ENCODE results near the gene PLAGL1.

The PLAGL1 gene

GRCh38 chr6:144023216-144023615, 15.2 kb upstream of the PLAGL1 start:
- Histone ChIP-seq H2AFZ (ENCODE audit: low read length) (no peak overlapping the region), H3K9me2 (ENCODE audit: low read depth, low read length) (no peaks in the 10 kb centered on the region), H3K4me1 (ENCODE audit: insufficient read depth, low read length, severe bottlenecking) (no peaks in the 10 kb centered on the region), H3F3A (ENCODE audit: insufficient read depth, low read length) (no peaks in the 10 kb centered on the region), H3K27me3 (ENCODE audit: insufficient read depth, low read length) (no peaks in the 10 kb centered on the region), H3K79me2 (ENCODE audit: insufficient read depth, low read length) (no peaks in the 10 kb centered on the region), H3K9me3 (ENCODE audit: low read length) (no peaks in the 10 kb centered on the region), H3K4me2 (ENCODE audit: low read length) (no peak overlapping the region), H4K20me1 (ENCODE audit: insufficient read depth, low read length) (no peaks in the 10 kb centered on the region), H3K27ac (ENCODE audit: low read depth, low read length, poor library complexity, severe bottlenecking) (no peak overlapping the region), H3K4me3 (ENCODE audit: low read depth, low read length, poor library complexity, severe bottlenecking) (no peak overlapping the region), H3K36me3 (ENCODE audit: insufficient read depth, low read length) (no peaks in the 10 kb centered on the region), H3K9ac (ENCODE audit: low read length) (no peak overlapping the region)
- TF ChIP-seq, protein P1, sequence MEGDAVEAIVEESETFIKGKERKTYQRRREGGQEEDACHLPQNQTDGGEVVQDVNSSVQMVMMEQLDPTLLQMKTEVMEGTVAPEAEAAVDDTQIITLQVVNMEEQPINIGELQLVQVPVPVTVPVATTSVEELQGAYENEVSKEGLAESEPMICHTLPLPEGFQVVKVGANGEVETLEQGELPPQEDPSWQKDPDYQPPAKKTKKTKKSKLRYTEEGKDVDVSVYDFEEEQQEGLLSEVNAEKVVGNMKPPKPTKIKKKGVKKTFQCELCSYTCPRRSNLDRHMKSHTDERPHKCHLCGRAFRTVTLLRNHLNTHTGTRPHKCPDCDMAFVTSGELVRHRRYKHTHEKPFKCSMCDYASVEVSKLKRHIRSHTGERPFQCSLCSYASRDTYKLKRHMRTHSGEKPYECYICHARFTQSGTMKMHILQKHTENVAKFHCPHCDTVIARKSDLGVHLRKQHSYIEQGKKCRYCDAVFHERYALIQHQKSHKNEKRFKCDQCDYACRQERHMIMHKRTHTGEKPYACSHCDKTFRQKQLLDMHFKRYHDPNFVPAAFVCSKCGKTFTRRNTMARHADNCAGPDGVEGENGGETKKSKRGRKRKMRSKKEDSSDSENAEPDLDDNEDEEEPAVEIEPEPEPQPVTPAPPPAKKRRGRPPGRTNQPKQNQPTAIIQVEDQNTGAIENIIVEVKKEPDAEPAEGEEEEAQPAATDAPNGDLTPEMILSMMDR (IDR thresholded peaks at IDR 0.05; ENCODE audit: low read length): no peak
- no peak for TF ChIP-seq EZH2 (IDR thresholded peaks at IDR 0.05; ENCODE audit: borderline replicate concordance, low read length)

- Histone ChIP-seq H3K9ac (ENCODE audit: low read length) (no peak overlapping the region), H3K9me2 (ENCODE audit: low read depth, low read length) (no peaks in the 10 kb centered on the region), H3K27me3 (ENCODE audit: insufficient read depth, low read length) (no peaks in the 10 kb centered on the region), H3K27ac (ENCODE audit: low read depth, low read length, poor library complexity, severe bottlenecking) (no peak overlapping the region), H3K4me2 (ENCODE audit: low read length) (no peak overlapping the region), H3K4me1 (ENCODE audit: insufficient read depth, low read length, severe bottlenecking) (no peaks in the 10 kb centered on the region), H3F3A (ENCODE audit: insufficient read depth, low read length) (no peaks in the 10 kb centered on the region), H3K9me3 (ENCODE audit: low read length) (no peaks in the 10 kb centered on the region), H2AFZ (ENCODE audit: low read length) (no peak overlapping the region), H4K20me1 (ENCODE audit: insufficient read depth, low read length) (no peaks in the 10 kb centered on the region), H3K36me3 (ENCODE audit: insufficient read depth, low read length) (no peaks in the 10 kb centered on the region), H3K4me3 (ENCODE audit: low read depth, low read length, poor library complexity, severe bottlenecking) (no peak overlapping the region), H3K79me2 (ENCODE audit: insufficient read depth, low read length) (no peaks in the 10 kb centered on the region)
- TF ChIP-seq, protein P1 (IDR thresholded peaks at IDR 0.05; ENCODE audit: low read length): no peak
- TF ChIP-seq EZH2 (IDR thresholded peaks at IDR 0.05; ENCODE audit: borderline replicate concordance, low read length): no peak
These were observed 11.9 kb upstream of the PLAGL1 start for GRCh38 chr6:144019929-144020328.

- Histone ChIP-seq H4K20me1 (ENCODE audit: insufficient read depth, low read length) (no peaks in the 10 kb centered on the region), H3K36me3 (ENCODE audit: insufficient read depth, low read length) (no peaks in the 10 kb centered on the region), H3K9me2 (ENCODE audit: low read depth, low read length) (no peaks in the 10 kb centered on the region), H3K9me3 (ENCODE audit: low read length) (no peaks in the 10 kb centered on the region), H3K79me2 (ENCODE audit: insufficient read depth, low read length) (no peaks in the 10 kb centered on the region), H3K27ac (ENCODE audit: low read depth, low read length, poor library complexity, severe bottlenecking) (no peak overlapping the region), H3K4me1 (ENCODE audit: insufficient read depth, low read length, severe bottlenecking) (no peaks in the 10 kb centered on the region), H3K4me2 (ENCODE audit: low read length) (no peak overlapping the region), H3F3A (ENCODE audit: insufficient read depth, low read length) (no peaks in the 10 kb centered on the region), H3K9ac (ENCODE audit: low read length) (no peak overlapping the region), H3K27me3 (ENCODE audit: insufficient read depth, low read length) (no peaks in the 10 kb centered on the region), H2AFZ (ENCODE audit: low read length) (no peak overlapping the region), H3K4me3 (ENCODE audit: low read depth, low read length, poor library complexity, severe bottlenecking) (no peak overlapping the region)
- TF ChIP-seq, protein P1 (IDR thresholded peaks at IDR 0.05; ENCODE audit: low read length): no peak
- no peak for TF ChIP-seq EZH2 (IDR thresholded peaks at IDR 0.05; ENCODE audit: borderline replicate concordance, low read length)
These were observed 9.4 kb upstream of the PLAGL1 start for GRCh38 chr6:144017166-144018094.
